Spinal cord (tissue), 10 donors: ENCODE results near the gene PHLDB3. TPM values are rescaled to one million over a fixed set of nuclear protein-coding genes. Genes with fewer than 3 reads are reported as not detected.

Experiments used
- DNase-seq, 6 donors: peaks; one replicate each; pipeline versions ENCODE4 v3.0.0 to v3.0.0-alpha.2; 2013 to 2015; ENCODE audit warnings: low spot score in 6 of 6, low read depth in 4 of 6
- H3K27ac ChIP-seq: one replicate; pipeline ENCODE4 v1.5.1; 2013; ENCODE audit warnings: low read depth, low read length, control low read depth
- H3K27me3 ChIP-seq: one replicate; pipeline ENCODE4 v1.6.1; 2013; ENCODE audit warnings: low read length; ENCODE audit not compliant: control insufficient read depth, insufficient read depth
- H3K36me3 ChIP-seq: one replicate; pipeline ENCODE4 v1.6.1; 2013; ENCODE audit warnings: low read length; ENCODE audit not compliant: control insufficient read depth, insufficient read depth
- H3K4me1 ChIP-seq: one replicate; pipeline ENCODE4 v1.6.1; 2013; ENCODE audit warnings: low read length; ENCODE audit not compliant: control insufficient read depth, insufficient read depth
- H3K4me3 ChIP-seq: one replicate; pipeline ENCODE4 v1.5.1; 2013; ENCODE audit warnings: low read depth, low read length, control low read depth
- H3K9me3 ChIP-seq: one replicate; pipeline ENCODE4 v1.6.1; 2013; ENCODE audit warnings: low read length; ENCODE audit not compliant: control insufficient read depth, insufficient read depth
- WGBS: methylation state at CpG from one replicate; pipeline ENCODE4 v1.1.5; 2013; ENCODE audit warnings: missing lambda C conversion rate; ENCODE audit not compliant: insufficient coverage; 5-methylcytosine and 5-hydroxymethylcytosine counted together
- polyA plus RNA-seq, 2 donors: library from polyadenylated mRNA; unstranded; fragments of 120-200 nt; gene quantifications; one replicate each; pipeline ENCODE4 v1.2.1, GENCODE V29; 2013; ENCODE audit not compliant: insufficient read length in 2 of 2
- total RNA-seq, 2 donors: library from RNA; depleted of rRNA in 1 of 2; stranded (reverse); fragments of 120-200 nt in 1 of 2; fragments of >200 nt in 1 of 2; gene quantifications; one replicate each; pipeline versions ENCODE4 v1.2.3 to v1.2.4, GENCODE V29; 2013 to 2014
- donor health status: healthy.

PHLDB3 gene
- total and polyA plus RNA-seq, 4 donors: 6.0 to 13.1 (median 10.4) TPM

- Histone ChIP-seq H3K9me3 (no peaks in the 10 kb centered on the region), H3K27ac (no peak overlapping the region), H3K4me3 (peak overlapping the region; percentile 18), H3K27me3 (peaks cover 6% of the 10 kb centered on the region), H3K36me3 (peaks cover 19% of the 10 kb centered on the region), H3K4me1 (peaks cover 39% of the 10 kb centered on the region)
- WGBS: 29% methylated on average over 25 of the region's 43 CpGs
- peak in 2 of 6 donors; percentile 41 to 46 for DNase-seq
These were observed 2.7 kb downstream of the PHLDB3 start for GRCh38 chr19:43501661-43502418.

- Histone ChIP-seq H3K4me1 (peaks cover 28% of the 10 kb centered on the region), H3K27me3 (peaks cover 6% of the 10 kb centered on the region), H3K36me3 (peaks cover 30% of the 10 kb centered on the region), H3K27ac (no peak overlapping the region), H3K4me3 (no peak overlapping the region), H3K9me3 (no peaks in the 10 kb centered on the region)
- WGBS: 91% methylated on average over 3 of the region's 3 CpGs
- DNase-seq: no peak
These were observed 5.5 kb downstream of the PHLDB3 start for GRCh38 chr19:43499042-43499441.

- Histone ChIP-seq H3K4me3 (no peak overlapping the region), H3K27ac (no peak overlapping the region), H3K4me1 (peaks cover 22% of the 10 kb centered on the region), H3K9me3 (no peaks in the 10 kb centered on the region), H3K27me3 (peaks cover 4% of the 10 kb centered on the region), H3K36me3 (peaks cover 30% of the 10 kb centered on the region)
- peak in 1 of 6 donors; percentile 35 for DNase-seq
- 63% methylated on average over 4 of the region's 5 CpGs for WGBS
These were observed 6.2 kb downstream of the PHLDB3 start for GRCh38 chr19:43498233-43498842.

GRCh38 chr19:43496960-43497359 is 7.6 kb downstream of the PHLDB3 start:
- Histone ChIP-seq H3K27ac (no peak overlapping the region), H3K36me3 (peaks cover 28% of the 10 kb centered on the region), H3K4me1 (peaks cover 12% of the 10 kb centered on the region), H3K9me3 (no peaks in the 10 kb centered on the region), H3K4me3 (no peak overlapping the region), H3K27me3 (no peaks in the 10 kb centered on the region)
- no peak for DNase-seq
- 97% methylated on average over 7 of the region's 7 CpGs for WGBS

- Histone ChIP-seq H3K4me3 (no peak overlapping the region), H3K27ac (no peak overlapping the region), H3K4me1 (peaks cover 7% of the 10 kb centered on the region), H3K36me3 (peaks cover 23% of the 10 kb centered on the region), H3K27me3 (no peaks in the 10 kb centered on the region), H3K9me3 (no peaks in the 10 kb centered on the region)
- WGBS: 75% methylated on average over 7 of the region's 8 CpGs
- no peak for DNase-seq
These were observed 9.5 kb downstream of the PHLDB3 start for GRCh38 chr19:43495082-43495481.

GRCh38 chr19:43490759-43491158 is 13.8 kb downstream of the PHLDB3 start:
- H3K36me3 ChIP-seq: peaks cover 23% of the 10 kb centered on the region

GRCh38 chr19:43489979-43490599 is 14.5 kb downstream of the PHLDB3 start:
- no peaks in the 10 kb centered on the region for H3K4me1 ChIP-seq
- no peak overlapping the region for H3K27ac ChIP-seq
- no peak for DNase-seq
- H3K9me3 ChIP-seq: no peaks in the 10 kb centered on the region
- no peak overlapping the region for H3K4me3 ChIP-seq
- H3K27me3 ChIP-seq: no peaks in the 10 kb centered on the region
- 100% methylated on average over 3 of the region's 7 CpGs for WGBS
- peaks cover 17% of the 10 kb centered on the region for H3K36me3 ChIP-seq

More at GRCh38 chr19:43490759-43491158, 13.8 kb downstream of the PHLDB3 start:
- 90% methylated on average over 2 of the region's 5 CpGs for WGBS
- Histone ChIP-seq H3K27me3 (no peaks in the 10 kb centered on the region), H3K4me1 (no peaks in the 10 kb centered on the region), H3K27ac (no peak overlapping the region), H3K4me3 (no peak overlapping the region), H3K9me3 (no peaks in the 10 kb centered on the region)
- DNase-seq: no peak

- Histone ChIP-seq H3K36me3 (peaks cover 9% of the 10 kb centered on the region), H3K27me3 (no peaks in the 10 kb centered on the region), H3K9me3 (no peaks in the 10 kb centered on the region), H3K4me1 (no peaks in the 10 kb centered on the region), H3K4me3 (no peak overlapping the region), H3K27ac (no peak overlapping the region)
- peak in 1 of 6 donors; percentile 36 for DNase-seq
- no CpG with 5 or more reads among the region's 5 CpGs for WGBS
These were observed 15.2 kb downstream of the PHLDB3 start for GRCh38 chr19:43489310-43489709.

- no peaks in the 10 kb centered on the region for H3K4me1 ChIP-seq
- no peak overlapping the region for H3K27ac ChIP-seq
- H3K36me3 ChIP-seq: peaks cover 9% of the 10 kb centered on the region
- no peaks in the 10 kb centered on the region for H3K9me3 ChIP-seq
- H3K27me3 ChIP-seq: no peaks in the 10 kb centered on the region
- no peak overlapping the region for H3K4me3 ChIP-seq
- DNase-seq: no peak
- 93% methylated on average over 5 of the region's 8 CpGs for WGBS
These were observed 16.4 kb downstream of the PHLDB3 start for GRCh38 chr19:43488179-43488578.
